ENCODE measurements around the gene TMEM132C. TPM values are rescaled to one million over a fixed set of nuclear protein-coding genes. Genes with fewer than 3 reads are reported as not detected.

The TMEM132C gene
- total and polyA plus RNA-seq, 2 experiments from 2014 or later: not detected

GRCh38 chr12:128657378-128657777 lies 390.4 kb downstream of the TMEM132C start:
- no peak overlapping the region for H3K27ac Mint-ChIP-seq
- H3K27me3 ChIP-seq (ENCODE audit: insufficient read depth): no peaks in the 10 kb centered on the region
- no peaks in the 10 kb centered on the region for H3K79me2 ChIP-seq (replicated peaks; ENCODE audit: insufficient read depth)
- DNase-seq (ENCODE audit: low spot score) (no peak), ATAC-seq (no peak)
- no peaks in the 10 kb centered on the region for H4K20me1 ChIP-seq (replicated peaks; ENCODE audit: insufficient read depth)
- no peak overlapping the region for H3K4me3 Mint-ChIP-seq
- H3K9me2 ChIP-seq (ENCODE audit: insufficient read depth): no peaks in the 10 kb centered on the region
- H3K4me1 Mint-ChIP-seq: no peaks in the 10 kb centered on the region
- H2AFZ ChIP-seq: no peak overlapping the region
- H3K9me3 Mint-ChIP-seq: peaks cover 55% of the 10 kb centered on the region
- no peaks in the 10 kb centered on the region for H3K27me3 Mint-ChIP-seq (ENCODE audit: insufficient read depth, low read depth, poor library complexity)
- H3F3A ChIP-seq (replicated peaks; ENCODE audit: low read depth): no peaks in the 10 kb centered on the region
- TF ChIP-seq CTCF (conservative IDR thresholded peaks at IDR 0.05; ENCODE audit: low read depth in 2 of 2) (no peak), EZH2 (IDR thresholded peaks at IDR 0.05; ENCODE audit: low read depth, unreplicated experiment) (no peak), JUNB (IDR thresholded peaks at IDR 0.05; ENCODE audit: unreplicated experiment) (no peak), ZNF114 (CRISPR knock-in tag; IDR thresholded peaks at IDR 0.05) (no peak), EZH2phosphoT487 (IDR thresholded peaks at IDR 0.05; ENCODE audit: unreplicated experiment) (no peak), CREB1 (CRISPR knock-in tag; IDR thresholded peaks at IDR 0.05; ENCODE audit: low read depth) (no peak), REST (IDR thresholded peaks at IDR 0.05; ENCODE audit: unreplicated experiment) (no peak), ZNF331 (CRISPR knock-in tag; IDR thresholded peaks at IDR 0.05; ENCODE audit: low read depth) (no peak), ZNF462 (CRISPR knock-in tag; IDR thresholded peaks at IDR 0.05) (no peak), NANOG (IDR thresholded peaks at IDR 0.05; ENCODE audit: borderline replicate concordance) (no peak), ETS1 (IDR thresholded peaks at IDR 0.05) (no peak), POLR2AphosphoS5 (IDR thresholded peaks at IDR 0.05; ENCODE audit: low read depth) (no peak), STAT1 (IDR thresholded peaks at IDR 0.05; ENCODE audit: unreplicated experiment) (no peak)
- H3K36me3 Mint-ChIP-seq (ENCODE audit: low read depth): peaks cover 47% of the 10 kb centered on the region
- no peaks in the 10 kb centered on the region; the same call in 1 of the 2 replicates for H3K36me3 ChIP-seq (ENCODE audit: insufficient read depth)
- H3K27ac ChIP-seq (ENCODE audit: low read depth): no peak overlapping the region
- no peak overlapping the region for H3K4me2 ChIP-seq
- no peak overlapping the region for H3K4me3 ChIP-seq
- H3K4me1 ChIP-seq (ENCODE audit: insufficient read depth): no peaks in the 10 kb centered on the region

Data from GM23338 (cell line).